ENCODE results near the gene LEP.
"Not testable (repeated sequence)": the region's sequence is repeated elsewhere in the genome, so short reads cannot be mapped to it uniquely, and the experiment has no call there.

The LEP gene

GRCh38 chr7:128217967-128218652, 23.0 kb upstream of the LEP start:
- H3K36me3 ChIP-seq (ENCODE audit: insufficient read depth, low read length): no peaks in the 10 kb centered on the region
- H3K4me1 ChIP-seq (ENCODE audit: insufficient read depth, low read length): no peaks in the 10 kb centered on the region
- peaks cover 10% of the 10 kb centered on the region for H3K27me3 ChIP-seq (ENCODE audit: insufficient read depth, low read length)
- H3K9me3 ChIP-seq (ENCODE audit: low read length): no peaks in the 10 kb centered on the region
- no peak overlapping the region for H2AFZ ChIP-seq (ENCODE audit: low read depth, low read length)
- H3K4me3 ChIP-seq (ENCODE audit: low read length): no peak overlapping the region

- H3K27me3 ChIP-seq (ENCODE audit: insufficient read depth, low read length): peaks cover 10% of the 10 kb centered on the region
- no peaks in the 10 kb centered on the region for H3K9me3 ChIP-seq (ENCODE audit: low read length)
- no peak overlapping the region for H3K4me3 ChIP-seq (ENCODE audit: low read length)
- H2AFZ ChIP-seq (ENCODE audit: low read depth, low read length): no peak overlapping the region
- no peaks in the 10 kb centered on the region for H3K4me1 ChIP-seq (ENCODE audit: insufficient read depth, low read length)
- no peaks in the 10 kb centered on the region for H3K36me3 ChIP-seq (ENCODE audit: insufficient read depth, low read length)
Observed at GRCh38 chr7:128219636-128220035, 21.4 kb upstream of the LEP start.

DNA sequence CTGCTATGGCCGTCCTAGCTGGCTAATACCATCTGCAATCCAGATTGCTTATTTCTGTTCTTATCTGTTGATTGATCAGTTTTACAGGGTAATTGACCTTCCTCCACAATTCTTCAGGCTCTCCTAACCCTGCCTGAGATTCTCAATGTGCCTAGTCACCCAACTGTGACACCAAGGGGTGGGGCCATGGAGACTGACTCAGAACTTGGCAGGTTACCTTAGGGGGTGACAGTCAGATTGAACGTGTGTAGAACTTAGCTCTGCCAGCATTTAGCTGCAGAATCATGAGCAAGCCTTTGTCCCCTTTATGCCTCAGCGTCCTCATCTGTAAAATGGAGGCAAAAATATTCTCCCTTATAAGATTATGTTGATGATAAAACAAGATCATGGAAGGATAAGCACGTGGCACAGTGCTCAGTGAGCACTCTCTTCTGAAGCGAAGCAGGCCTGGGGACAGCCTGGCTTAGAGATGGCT, 19.1 kb upstream of the LEP start:
- Histone ChIP-seq H3K36me3 (ENCODE audit: insufficient read depth, low read length) (no peaks in the 10 kb centered on the region), H3K4me1 (ENCODE audit: insufficient read depth, low read length) (no peaks in the 10 kb centered on the region), H2AFZ (ENCODE audit: low read depth, low read length) (no peak overlapping the region), H3K27me3 (ENCODE audit: insufficient read depth, low read length) (peaks cover 10% of the 10 kb centered on the region), H3K9me3 (ENCODE audit: low read length) (no peaks in the 10 kb centered on the region), H3K4me3 (ENCODE audit: low read length) (no peak overlapping the region)

GRCh38 chr7:128226132-128226980, 14.7 kb upstream of the LEP start:
- no peak overlapping the region for H2AFZ ChIP-seq (ENCODE audit: low read depth, low read length)
- H3K36me3 ChIP-seq (ENCODE audit: insufficient read depth, low read length): no peaks in the 10 kb centered on the region

DNA sequence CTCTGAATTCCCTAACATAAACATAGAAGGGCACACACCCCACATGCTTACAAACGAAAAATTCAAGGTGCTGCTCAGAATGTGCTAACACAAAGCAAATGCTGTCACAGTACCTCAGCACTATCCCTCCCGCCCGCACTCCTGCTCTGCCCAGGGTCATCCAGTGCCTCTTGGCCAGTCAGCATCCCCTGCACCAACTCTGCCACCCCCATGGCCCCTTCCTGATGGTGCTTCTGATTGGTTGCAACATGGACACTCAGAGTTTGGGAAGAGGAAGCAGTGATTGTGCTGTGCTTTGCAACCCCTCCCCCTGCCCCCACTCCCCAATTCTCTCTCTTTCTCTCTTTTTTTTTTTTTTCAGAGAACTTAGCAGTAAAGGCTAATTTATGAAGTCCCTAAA, 13.8 kb upstream of the LEP start:
- H2AFZ ChIP-seq (ENCODE audit: low read depth, low read length): no peak overlapping the region
- no peaks in the 10 kb centered on the region for H3K36me3 ChIP-seq (ENCODE audit: insufficient read depth, low read length)
- H3K4me3 ChIP-seq (ENCODE audit: low read length): no peak overlapping the region
- peaks cover 8% of the 10 kb centered on the region for H3K4me1 ChIP-seq (ENCODE audit: insufficient read depth, low read length)
- H3K27me3 ChIP-seq (ENCODE audit: insufficient read depth, low read length): peaks cover under 1% of the 10 kb centered on the region
- no peaks in the 10 kb centered on the region for H3K9me3 ChIP-seq (ENCODE audit: low read length)

More at GRCh38 chr7:128226132-128226980, 14.7 kb upstream of the LEP start:
- H3K4me1 ChIP-seq (ENCODE audit: insufficient read depth, low read length): peaks cover 8% of the 10 kb centered on the region
- H3K27me3 ChIP-seq (ENCODE audit: insufficient read depth, low read length): peaks cover 3% of the 10 kb centered on the region
- H3K9me3 ChIP-seq (ENCODE audit: low read length): no peaks in the 10 kb centered on the region
- no peak overlapping the region for H3K4me3 ChIP-seq (ENCODE audit: low read length)

GRCh38 chr7:128231021-128231420, 10.1 kb upstream of the LEP start:
- peaks cover 8% of the 10 kb centered on the region for H3K4me1 ChIP-seq (ENCODE audit: insufficient read depth, low read length)
- H3K9me3 ChIP-seq (ENCODE audit: low read length): no peaks in the 10 kb centered on the region
- no peaks in the 10 kb centered on the region for H3K36me3 ChIP-seq (ENCODE audit: insufficient read depth, low read length)
- H3K27me3 ChIP-seq (ENCODE audit: insufficient read depth, low read length): peaks cover 6% of the 10 kb centered on the region
- no peak overlapping the region for H3K4me3 ChIP-seq (ENCODE audit: low read length)
- no peak overlapping the region for H2AFZ ChIP-seq (ENCODE audit: low read depth, low read length)

DNA sequence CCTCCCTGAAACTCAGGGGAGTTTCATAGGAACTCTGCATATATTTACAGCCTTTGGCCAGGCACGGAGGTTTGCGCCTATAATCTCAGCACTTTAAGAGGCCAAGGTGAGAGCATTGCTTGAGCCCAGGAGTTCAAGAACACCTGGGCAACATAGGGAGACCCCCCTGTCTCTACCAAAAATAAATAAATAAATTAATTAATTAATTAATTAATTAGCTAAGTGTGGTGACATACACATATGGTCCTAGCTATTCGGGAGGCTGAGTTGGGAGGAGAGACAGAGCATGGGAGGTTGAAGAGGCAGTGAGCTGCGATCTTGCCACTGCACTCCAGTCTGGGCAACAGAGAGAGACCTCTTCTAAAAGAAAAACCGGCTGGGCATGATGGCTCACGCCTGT, 9.4 kb upstream of the LEP start:
- peaks cover 6% of the 10 kb centered on the region for H3K27me3 ChIP-seq (ENCODE audit: insufficient read depth, low read length)
- no peaks in the 10 kb centered on the region for H3K9me3 ChIP-seq (ENCODE audit: low read length)
- no peak overlapping the region for H3K4me3 ChIP-seq (ENCODE audit: low read length)

GRCh38 chr7:128233471-128233870, 7.6 kb upstream of the LEP start:
- H3K4me1 ChIP-seq (ENCODE audit: insufficient read depth, low read length): peaks cover 8% of the 10 kb centered on the region
- H3K27me3 ChIP-seq (ENCODE audit: insufficient read depth, low read length): peaks cover 6% of the 10 kb centered on the region
- no peaks in the 10 kb centered on the region for H3K36me3 ChIP-seq (ENCODE audit: insufficient read depth, low read length)
- no peak overlapping the region for H3K4me3 ChIP-seq (ENCODE audit: low read length)
- no peaks in the 10 kb centered on the region for H3K9me3 ChIP-seq (ENCODE audit: low read length)
- H2AFZ ChIP-seq (ENCODE audit: low read depth, low read length): no peak overlapping the region

More for the DNA sequence above, 9.4 kb upstream of the LEP start:
- Histone ChIP-seq H2AFZ (ENCODE audit: low read depth, low read length) (no peak overlapping the region), H3K36me3 (ENCODE audit: insufficient read depth, low read length) (no peaks in the 10 kb centered on the region), H3K4me1 (ENCODE audit: insufficient read depth, low read length) (peaks cover 8% of the 10 kb centered on the region)

DNA sequence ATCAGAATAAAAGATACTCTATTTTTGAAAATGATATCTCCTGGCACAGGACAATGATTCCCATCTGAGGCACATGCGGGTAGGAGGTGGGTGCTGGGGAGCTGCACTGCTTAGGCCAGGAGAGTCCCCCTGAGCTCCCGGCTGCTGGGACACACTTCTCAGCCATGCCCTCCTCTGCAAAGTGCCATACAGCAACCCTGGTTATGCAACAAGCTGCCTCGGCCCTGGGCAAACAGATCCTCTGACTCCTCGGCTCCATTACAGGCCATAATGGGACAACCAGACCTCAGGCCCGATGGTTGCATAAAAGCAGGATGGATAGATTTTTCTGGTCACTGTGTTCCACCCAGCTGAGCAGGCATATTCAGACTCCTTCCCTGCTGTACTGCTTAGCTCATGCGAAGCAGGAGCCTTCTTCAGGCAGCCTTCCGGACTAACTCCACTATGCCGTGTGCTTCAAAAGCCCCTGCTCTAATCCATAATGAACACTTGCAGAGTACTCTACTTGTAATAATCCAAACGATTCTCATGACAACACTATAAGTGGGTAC, 6.5 kb upstream of the LEP start:
- H3K4me3 ChIP-seq (ENCODE audit: low read length): no peak overlapping the region
- no peaks in the 10 kb centered on the region for H3K9me3 ChIP-seq (ENCODE audit: low read length)
- peaks cover 6% of the 10 kb centered on the region for H3K27me3 ChIP-seq (ENCODE audit: insufficient read depth, low read length)
- H3K36me3 ChIP-seq (ENCODE audit: insufficient read depth, low read length): no peaks in the 10 kb centered on the region
- H2AFZ ChIP-seq (ENCODE audit: low read depth, low read length): no peak overlapping the region
- H3K4me1 ChIP-seq (ENCODE audit: insufficient read depth, low read length): peaks cover 8% of the 10 kb centered on the region

DNA sequence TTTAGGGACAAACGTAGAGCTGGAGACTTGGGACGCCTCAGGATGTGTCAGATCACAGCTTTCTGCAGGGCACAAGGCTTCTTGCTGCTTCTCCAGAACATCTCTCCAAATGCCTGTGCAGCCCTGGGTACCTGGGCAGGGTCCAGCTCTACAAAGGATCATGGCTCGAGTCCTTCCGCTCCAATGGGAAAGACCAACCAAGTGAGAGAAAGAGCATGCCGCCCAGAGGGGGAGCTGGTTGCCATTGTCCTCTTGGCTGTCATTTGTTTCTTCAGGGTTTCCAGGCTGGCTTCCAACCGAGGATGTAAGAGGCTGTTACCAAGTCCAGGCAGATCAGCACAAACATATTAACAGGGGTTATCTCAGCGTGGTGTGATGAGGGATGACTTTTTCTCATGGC, 5.6 kb upstream of the LEP start:
- Histone ChIP-seq H3K36me3 (ENCODE audit: insufficient read depth, low read length) (no peaks in the 10 kb centered on the region), H2AFZ (ENCODE audit: low read depth, low read length) (no peak overlapping the region), H3K27me3 (ENCODE audit: insufficient read depth, low read length) (peaks cover 6% of the 10 kb centered on the region), H3K9me3 (ENCODE audit: low read length) (no peaks in the 10 kb centered on the region), H3K4me1 (ENCODE audit: insufficient read depth, low read length) (no peaks in the 10 kb centered on the region), H3K4me3 (ENCODE audit: low read length) (no peak overlapping the region)

- no peak overlapping the region for H2AFZ ChIP-seq (ENCODE audit: low read depth, low read length)
- no peak overlapping the region for H3K4me3 ChIP-seq (ENCODE audit: low read length)
- H3K9me3 ChIP-seq (ENCODE audit: low read length): no peaks in the 10 kb centered on the region
- no peaks in the 10 kb centered on the region for H3K4me1 ChIP-seq (ENCODE audit: insufficient read depth, low read length)
- no peaks in the 10 kb centered on the region for H3K36me3 ChIP-seq (ENCODE audit: insufficient read depth, low read length)
- H3K27me3 ChIP-seq (ENCODE audit: insufficient read depth, low read length): peaks cover 6% of the 10 kb centered on the region
Observed at GRCh38 chr7:128236924-128237586, 4.0 kb upstream of the LEP start.

- H2AFZ ChIP-seq (ENCODE audit: low read depth, low read length); H3K4me1 ChIP-seq (ENCODE audit: insufficient read depth, low read length); H3K9me3 ChIP-seq (ENCODE audit: low read length); H3K27me3 ChIP-seq (ENCODE audit: insufficient read depth, low read length); H3K4me3 ChIP-seq (ENCODE audit: low read length); H3K36me3 ChIP-seq (ENCODE audit: insufficient read depth, low read length): not testable (repeated sequence)
Observed at GRCh38 chr7:128239146-128239545, 1.9 kb upstream of the LEP start.

GRCh38 chr7:128242661-128243060, 1.6 kb downstream of the LEP start:
- no peak overlapping the region for H2AFZ ChIP-seq (ENCODE audit: low read depth, low read length)
- H3K4me3 ChIP-seq (ENCODE audit: low read length): no peak overlapping the region
- H3K36me3 ChIP-seq (ENCODE audit: insufficient read depth, low read length): no peaks in the 10 kb centered on the region
- no peaks in the 10 kb centered on the region for H3K4me1 ChIP-seq (ENCODE audit: insufficient read depth, low read length)
- H3K9me3 ChIP-seq (ENCODE audit: low read length): no peaks in the 10 kb centered on the region
- H3K27me3 ChIP-seq (ENCODE audit: insufficient read depth, low read length): no peaks in the 10 kb centered on the region
